ENCODE results near the gene RABGAP1L.
"Not testable (repeated sequence)": the region's sequence is repeated elsewhere in the genome, so short reads cannot be mapped to it uniquely, and the experiment has no call there.

RABGAP1L gene

DNA sequence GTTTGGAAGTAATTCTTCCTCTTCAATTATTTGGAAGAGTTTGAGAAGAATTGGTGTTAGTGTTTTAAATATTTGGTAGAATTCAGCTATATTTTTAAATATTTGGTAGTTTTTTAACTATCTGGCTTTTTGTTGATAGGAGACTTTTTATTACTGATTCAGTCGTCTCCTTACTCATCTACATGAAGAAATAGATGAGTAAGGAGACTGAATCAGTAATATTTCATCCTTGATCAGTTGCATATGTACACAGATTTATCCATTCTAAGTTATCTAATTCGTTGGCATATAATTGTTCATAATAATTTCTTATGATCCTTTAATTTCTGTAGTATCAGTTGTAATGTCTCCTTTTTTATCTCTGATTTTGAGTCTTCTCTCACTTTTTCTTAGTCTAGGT is 512.5 kb downstream of the RABGAP1L start:
- DNase-seq (ENCODE audit: low read depth), result no peak

DNA sequence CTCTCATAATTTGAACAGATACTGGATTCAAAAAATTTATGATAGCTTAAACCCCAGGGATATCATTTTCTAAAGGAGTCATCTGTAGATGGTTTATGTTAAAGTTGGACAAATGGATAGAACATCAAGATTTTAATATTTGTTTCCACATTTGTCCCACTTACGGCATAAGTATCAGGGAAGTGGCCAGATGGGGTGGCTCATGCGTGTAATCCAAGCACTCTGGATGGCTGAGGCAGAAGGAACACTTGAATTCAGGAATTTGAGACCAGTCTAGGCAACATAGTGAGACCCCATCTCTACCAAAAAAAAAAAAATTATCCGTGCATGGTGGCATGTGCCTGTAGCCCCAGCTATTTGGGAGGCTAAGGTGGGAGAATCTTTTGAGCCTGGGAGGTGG is 517.5 kb downstream of the RABGAP1L start:
- DNase-seq (ENCODE audit: low read depth), result no peak
- no peak overlapping the region for H3K4me3 ChIP-seq (ENCODE audit: low read depth, low read length)

More for the DNA sequence above, 512.5 kb downstream of the RABGAP1L start:
- no peak overlapping the region for H3K4me3 ChIP-seq (ENCODE audit: low read depth, low read length)

DNA sequence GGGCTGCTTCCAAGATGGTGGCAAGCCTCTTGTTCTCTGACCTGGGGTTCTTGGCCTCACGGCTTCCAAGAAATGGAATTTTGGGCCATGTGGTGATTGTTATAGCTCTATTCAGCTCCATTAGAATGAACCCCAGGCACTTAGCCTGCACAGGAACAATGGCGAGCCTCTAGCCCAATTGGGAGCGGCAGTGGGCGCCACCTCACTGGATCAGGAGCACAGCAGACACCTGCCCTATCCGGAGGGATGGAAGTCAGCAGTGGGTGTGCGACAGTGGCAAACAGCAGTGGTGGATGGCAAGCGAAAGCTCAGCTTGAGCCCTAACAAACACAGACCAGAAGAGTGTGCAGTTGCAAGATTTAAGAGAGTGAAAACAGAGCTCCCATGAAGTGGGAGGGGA is 519.3 kb downstream of the RABGAP1L start:
- no peak overlapping the region for H3K4me3 ChIP-seq (ENCODE audit: low read depth, low read length)
- no peak for DNase-seq (ENCODE audit: low read depth)

DNA sequence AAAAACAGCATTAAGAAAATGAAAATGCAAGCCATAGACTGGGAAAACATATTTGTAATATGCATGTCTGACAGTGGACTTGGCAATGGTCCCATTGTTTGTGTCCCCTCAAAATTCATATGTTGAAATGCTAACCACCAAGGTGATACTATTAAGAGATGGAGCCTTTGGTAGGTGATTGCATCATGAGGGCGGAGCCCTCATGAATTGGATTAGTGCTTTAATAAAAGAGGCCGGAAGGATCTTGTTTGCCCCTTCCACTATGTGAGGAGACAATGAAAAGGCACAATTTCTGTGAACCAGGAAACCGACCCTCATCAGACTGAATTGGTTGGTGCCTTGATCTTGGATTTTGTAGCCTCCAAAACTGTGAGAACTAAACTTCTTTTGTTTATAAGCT is 520.8 kb downstream of the RABGAP1L start:
- no peak overlapping the region for H3K4me3 ChIP-seq (ENCODE audit: low read depth, low read length)
- DNase-seq (ENCODE audit: low read depth), result no peak

DNA sequence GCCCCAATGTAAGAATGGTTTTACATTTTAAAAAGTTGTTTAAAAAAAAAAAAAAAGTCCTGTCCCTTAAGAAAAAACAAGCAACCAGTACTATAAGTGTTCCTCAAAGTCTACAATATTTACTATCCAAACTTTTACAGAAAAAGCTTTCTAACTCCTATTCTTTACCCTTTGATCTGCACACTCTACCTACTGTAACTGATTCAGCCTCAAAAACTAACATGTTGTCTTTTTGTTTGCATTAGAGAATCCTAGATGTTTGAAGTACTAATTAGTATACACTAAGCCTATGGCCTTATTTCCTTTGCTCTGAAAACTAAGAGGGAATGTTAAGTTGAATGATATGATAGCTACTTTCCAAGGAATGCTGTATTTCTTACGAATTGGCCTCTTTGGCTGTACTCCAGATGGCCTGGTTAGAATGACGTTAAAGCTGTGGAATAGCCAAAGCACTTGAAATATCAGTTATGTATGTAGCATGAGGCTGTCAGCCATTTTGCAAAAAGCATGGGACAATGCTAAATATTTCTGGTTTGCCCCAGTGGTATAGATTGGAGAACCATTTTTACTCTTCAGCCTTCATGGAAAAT is 523.2 kb downstream of the RABGAP1L start:
- DNase-seq (ENCODE audit: low read depth), result peak; percentile 45
- H3K4me3 ChIP-seq (ENCODE audit: low read depth, low read length), result no peak overlapping the region

DNA sequence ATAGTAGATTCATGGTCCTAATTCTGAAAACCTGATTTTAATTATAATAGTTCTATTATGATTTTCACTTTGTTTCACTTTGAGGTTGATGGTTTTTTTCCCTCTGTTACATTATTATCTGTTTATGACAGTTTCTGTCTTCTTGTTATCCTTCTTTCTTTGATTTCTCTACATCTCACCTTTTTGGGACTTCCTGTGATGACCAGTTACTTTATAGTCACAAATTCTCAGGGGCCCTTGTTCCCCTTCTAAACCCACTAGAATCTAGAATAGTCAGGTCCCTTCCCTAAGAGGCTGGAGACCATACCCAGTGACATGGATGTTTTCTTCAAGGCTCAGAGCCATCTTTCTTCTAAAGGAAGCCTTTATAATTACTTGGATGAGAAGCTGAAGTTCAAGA is 526.9 kb downstream of the RABGAP1L start:
- no peak overlapping the region for H3K4me3 ChIP-seq (ENCODE audit: low read depth, low read length)
- no peak for DNase-seq (ENCODE audit: low read depth)

DNA sequence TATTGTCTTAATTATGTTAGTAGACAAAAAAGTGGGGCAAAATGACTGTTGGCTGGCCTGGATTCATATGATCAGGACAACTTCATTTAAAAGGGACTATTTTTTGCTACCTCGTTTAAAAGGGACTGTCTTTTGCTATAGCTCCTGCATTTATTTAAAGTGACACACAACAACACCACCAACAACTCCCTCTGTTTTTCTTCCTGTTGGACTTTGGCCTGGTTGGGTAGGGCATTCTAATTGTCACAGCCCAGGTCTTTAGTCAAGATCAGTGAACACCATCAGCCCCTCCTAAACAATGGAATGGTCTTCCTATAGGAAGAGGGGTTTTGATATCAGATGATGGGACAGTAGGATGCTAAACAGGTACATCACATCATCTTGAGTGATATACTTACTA is 530.2 kb downstream of the RABGAP1L start:
- no peak for DNase-seq (ENCODE audit: low read depth)
- no peak overlapping the region for H3K4me3 ChIP-seq (ENCODE audit: low read depth, low read length)

DNA sequence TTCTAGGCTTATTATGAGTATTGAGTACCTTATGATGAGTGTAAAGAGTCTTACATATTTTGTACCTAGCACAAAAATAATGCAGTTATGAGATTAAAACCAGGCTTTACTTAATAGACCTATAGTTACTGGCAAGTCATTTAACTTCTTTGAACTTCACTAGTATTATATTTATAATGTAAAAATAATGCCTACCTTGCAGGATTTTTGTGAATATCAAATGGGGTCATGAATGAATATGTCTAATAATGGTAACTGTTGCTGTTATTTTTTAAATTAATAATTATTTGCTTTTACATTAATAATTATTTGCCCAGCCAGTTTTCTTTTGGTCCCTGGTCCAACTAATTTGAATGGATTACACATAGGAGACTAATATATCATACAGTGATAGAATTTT is 530.9 kb downstream of the RABGAP1L start:
- DNase-seq (ENCODE audit: low read depth), result no peak
- no peak overlapping the region for H3K4me3 ChIP-seq (ENCODE audit: low read depth, low read length)

DNA sequence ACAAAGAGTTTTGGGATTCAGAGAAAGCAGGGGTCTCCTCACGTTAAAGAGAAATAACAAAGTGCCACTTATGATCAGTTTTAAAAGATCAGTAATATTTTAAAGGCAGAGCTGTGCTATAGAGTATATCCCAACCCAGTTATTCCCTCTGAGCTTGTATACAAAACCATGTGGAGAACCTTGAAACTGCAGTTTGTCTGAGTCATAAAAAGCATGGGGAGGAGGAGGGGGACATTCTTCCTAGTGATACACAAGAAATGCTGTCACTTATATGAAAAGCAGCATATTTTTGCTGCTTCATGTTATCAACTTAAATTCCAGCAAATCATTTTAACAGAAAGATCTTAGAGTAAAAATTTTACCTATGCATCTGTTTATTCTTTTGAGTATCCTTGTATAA is 533.0 kb downstream of the RABGAP1L start:
- H3K4me3 ChIP-seq (ENCODE audit: low read depth, low read length), result no peak overlapping the region
- DNase-seq (ENCODE audit: low read depth), result peak; percentile 17

DNA sequence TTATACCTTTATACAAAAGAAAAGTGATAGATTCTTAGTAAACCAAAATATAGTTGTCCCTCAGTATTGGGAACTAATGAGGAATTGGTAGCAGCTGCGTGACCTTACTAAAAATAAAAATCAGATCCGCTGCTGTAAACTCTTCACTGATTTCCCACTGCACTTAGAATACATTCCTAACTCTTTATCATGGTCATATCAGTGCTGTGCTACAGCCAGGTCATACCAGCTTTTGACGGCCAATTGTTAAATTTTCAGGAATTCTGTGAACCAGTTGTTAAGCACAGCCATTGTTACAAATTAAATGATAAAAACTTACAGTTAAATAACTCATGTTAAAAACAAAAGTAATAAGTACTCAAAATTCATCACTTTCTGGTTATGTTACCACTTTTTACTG is 533.8 kb downstream of the RABGAP1L start:
- no peak for DNase-seq (ENCODE audit: low read depth)
- H3K4me3 ChIP-seq (ENCODE audit: low read depth, low read length), result no peak overlapping the region

DNA sequence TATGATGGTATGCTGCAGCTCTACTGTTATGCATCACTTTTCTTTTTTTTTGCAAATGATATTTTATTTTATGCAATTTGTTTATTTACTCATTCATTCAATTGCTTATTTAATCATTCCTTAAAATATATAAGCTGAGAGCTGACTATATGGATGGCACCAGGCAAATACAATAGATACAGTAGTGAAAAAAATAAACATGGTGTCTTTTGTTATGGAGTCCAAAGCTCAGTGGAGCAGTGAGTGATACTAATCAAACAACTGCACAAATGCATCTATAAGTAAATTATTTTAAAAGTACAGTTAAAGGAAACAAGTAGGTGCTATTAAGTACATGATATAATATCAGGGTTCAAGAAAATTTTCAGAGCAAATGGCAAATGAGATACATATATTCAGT is 534.2 kb downstream of the RABGAP1L start:
- not testable (repeated sequence) for H3K4me3 ChIP-seq (ENCODE audit: low read depth, low read length); DNase-seq (ENCODE audit: low read depth)

DNA sequence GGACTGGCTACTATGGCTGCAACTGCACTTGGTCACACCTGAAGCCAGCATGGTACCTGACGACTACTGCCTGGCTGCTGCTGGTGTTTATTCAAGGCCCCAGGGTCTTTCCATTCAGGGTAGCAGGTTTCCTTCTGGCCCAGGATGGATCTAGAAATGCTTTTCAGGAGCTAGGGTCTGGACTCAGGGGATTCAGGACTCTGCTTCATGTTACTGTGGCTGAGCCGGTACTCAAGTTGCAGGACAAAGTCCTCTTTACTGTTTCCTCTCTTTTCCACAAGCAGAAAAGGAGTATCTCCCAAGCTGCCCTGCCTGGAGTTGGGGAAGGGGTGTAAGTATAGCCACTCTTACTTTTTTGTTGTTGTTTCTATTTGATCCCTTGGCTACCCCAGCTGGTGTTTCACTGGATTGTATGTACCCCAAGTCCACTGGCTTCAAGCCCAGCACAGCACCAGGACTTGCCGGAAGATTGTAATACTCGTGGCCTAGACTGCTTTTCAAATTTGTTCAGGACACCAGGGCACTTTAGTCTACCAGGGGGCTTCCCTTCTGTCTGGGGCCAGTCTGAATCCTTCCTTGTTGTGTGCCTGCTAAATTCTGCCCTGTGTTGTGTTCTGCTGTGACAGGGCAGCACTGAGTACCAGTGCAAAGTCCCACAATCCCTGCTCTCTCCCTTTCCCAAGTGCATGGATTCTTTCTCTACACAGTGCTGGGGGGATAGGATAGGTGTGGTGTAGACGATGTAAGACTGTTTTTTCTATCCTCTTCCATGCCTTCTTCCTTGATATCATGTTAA is 536.9 kb downstream of the RABGAP1L start:
- no peak for DNase-seq (ENCODE audit: low read depth)
- H3K4me3 ChIP-seq (ENCODE audit: low read depth, low read length), result no peak overlapping the region

DNA sequence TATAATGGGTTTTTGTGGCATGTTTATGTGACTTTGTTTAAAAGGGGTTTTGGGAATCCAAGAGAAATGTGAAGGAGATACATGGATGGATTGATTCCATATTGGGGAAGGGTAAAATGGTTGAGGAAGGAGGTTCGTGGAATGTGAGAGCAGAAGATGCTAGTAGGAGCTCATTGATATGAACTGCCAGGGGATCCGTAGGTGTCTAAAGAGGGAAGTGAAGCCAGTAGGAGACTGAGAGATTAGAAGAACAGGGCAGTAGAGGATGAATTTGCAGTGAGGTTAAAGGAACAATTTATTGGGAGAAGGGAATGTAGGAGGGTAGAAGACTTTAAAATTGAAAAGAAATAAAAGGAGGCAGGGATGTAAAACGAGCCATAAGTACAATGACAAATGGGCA is 541.0 kb downstream of the RABGAP1L start:
- H3K4me3 ChIP-seq (ENCODE audit: low read depth, low read length), result no peak overlapping the region
- DNase-seq (ENCODE audit: low read depth), result no peak

DNA sequence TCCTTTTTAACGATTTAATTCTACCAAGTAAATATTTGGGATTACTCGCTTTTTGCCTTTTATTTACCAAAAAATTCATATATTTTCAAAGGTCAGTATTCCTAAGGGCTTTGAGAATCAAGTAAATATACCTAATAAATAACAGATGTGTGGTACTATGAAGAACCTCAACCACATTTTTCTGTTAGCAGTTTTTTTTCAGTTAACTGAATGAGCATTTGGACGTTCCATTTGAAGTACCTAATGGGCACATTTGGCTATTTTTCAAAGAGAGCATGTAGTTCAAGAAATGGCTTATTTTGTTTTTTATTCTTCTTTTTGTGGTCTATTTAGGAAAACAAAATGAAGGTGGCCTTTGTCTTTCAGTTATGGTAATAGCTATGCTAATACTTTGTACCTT is 541.5 kb downstream of the RABGAP1L start:
- DNase-seq (ENCODE audit: low read depth), result no peak
- no peak overlapping the region for H3K4me3 ChIP-seq (ENCODE audit: low read depth, low read length)

DNA sequence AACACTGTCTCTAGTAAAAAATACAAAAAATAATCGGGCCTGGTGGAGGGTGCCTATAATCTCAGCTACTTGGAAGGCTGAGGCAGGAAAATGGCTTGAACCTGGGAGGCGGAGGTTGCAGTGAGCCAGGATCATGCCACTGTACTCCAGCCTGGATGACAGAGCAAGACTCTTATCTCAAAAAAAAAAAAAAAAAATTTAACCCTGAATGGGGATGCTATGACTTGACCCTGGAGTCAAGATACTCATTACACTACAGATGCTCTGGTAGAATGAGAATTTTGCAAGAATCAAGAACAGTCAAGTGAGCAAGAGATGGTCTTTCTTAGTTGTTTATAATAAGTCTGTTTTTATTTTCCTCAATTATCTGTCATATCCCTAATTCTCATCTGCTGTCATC is 542.2 kb downstream of the RABGAP1L start:
- no peak for DNase-seq (ENCODE audit: low read depth)
- no peak overlapping the region for H3K4me3 ChIP-seq (ENCODE audit: low read depth, low read length)

DNA sequence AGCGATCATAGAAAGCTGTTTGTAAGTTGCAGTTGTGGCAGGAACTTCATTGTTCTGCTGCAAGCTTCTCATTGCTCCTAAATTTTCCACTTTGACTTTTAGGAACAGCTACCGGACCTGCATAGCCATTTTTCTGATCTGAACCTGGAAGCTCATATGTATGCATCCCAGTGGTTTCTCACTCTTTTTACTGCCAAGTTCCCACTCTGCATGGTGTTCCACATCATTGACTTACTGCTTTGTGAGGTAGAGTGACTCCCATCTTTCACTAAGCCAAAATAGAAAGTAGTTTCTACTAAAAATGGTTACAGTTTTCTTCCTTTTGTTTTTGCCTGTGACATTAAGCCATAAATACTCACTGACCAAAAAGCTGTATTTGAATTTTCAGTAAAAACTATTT is 542.7 kb downstream of the RABGAP1L start:
- H3K4me3 ChIP-seq (ENCODE audit: low read depth, low read length), result no peak overlapping the region
- no peak for DNase-seq (ENCODE audit: low read depth)

DNA sequence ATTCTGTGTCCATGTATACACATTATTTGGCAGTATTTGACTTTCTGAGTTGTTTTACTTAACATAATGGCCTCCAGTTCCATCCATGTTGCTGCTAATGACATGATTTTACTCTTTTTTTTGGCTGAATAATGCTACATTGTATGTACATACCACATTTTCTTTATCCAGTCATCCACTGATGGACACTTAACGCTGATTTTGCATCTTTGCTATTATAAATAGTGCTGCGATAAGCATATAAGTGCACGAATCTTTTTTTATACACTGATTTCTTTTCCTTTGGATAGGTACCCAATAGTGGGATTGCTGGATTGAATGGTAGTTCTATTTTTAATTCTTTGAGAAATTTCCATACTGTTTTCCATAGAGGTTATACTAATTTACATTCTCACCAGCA is 544.0 kb downstream of the RABGAP1L start:
- DNase-seq (ENCODE audit: low read depth), result no peak
- no peak overlapping the region for H3K4me3 ChIP-seq (ENCODE audit: low read depth, low read length)

DNA sequence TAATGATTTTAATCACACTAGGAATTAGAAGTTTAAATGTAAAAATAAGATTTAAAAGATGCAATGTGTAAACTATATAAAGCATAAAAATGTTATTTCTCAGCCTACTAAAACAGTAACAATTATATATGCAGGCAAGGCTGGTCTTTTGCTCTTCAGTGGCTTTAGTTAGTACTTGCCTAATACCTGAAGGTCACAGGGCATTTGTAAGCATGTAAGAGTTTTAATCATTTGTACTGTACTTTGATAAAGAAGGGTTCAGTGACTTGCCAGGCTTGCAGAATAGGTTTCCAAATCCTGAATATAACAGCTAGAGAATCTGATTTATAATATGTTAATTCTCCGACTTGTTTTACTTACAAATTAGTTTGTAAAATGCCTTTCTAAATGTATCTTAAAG is 545.0 kb downstream of the RABGAP1L start:
- H3K4me3 ChIP-seq (ENCODE audit: low read depth, low read length), result no peak overlapping the region
- DNase-seq (ENCODE audit: low read depth), result no peak

DNA sequence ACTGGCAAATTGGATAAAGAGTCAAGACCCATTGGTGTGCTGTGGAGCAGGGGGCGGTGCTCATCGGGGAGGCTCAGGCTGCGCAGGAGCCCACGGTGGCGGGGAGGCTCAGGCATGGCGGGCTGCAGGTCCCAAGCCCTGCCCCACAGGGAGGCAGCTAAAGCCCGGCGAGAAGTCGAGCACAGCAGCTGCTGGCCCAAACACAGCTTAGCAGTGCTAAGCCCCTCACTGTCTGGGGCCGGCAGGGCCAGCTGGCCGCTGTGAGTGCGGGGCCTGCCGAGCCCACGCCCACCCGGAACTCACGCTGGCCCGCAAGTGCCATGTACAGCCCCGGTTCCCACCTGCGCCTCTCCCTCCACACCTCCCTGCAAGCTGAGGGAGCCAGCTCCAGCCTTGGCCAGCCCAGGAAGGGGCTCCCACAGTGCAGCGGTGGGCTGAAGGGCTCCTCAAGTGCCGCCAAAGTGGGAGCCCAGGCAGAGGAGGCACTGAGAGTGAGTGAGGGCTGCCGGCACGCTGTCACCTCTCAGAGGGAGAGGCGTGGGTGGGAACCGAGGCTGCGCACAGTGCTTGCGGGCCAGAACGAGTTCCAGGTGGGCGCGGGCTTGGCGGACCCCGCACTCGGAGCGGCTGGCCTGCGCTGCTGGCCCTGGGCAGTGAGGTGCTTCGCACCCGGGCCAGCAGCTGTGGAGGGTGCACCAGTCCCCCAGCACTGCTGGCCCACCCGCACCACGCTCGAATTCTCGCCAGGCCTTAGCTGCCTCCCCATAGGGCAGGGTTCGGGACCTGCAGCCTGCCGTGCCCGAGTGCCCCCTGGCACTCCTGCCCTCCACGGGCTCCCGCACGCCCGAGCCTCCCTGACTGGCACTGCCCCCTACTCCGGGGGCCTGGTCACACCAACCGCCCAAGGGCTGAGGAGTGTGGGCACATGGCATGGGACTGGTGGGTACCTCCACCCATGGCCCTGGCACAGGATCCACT is 551.8 kb downstream of the RABGAP1L start:
- no peak overlapping the region for H3K4me3 ChIP-seq (ENCODE audit: low read depth, low read length)
- DNase-seq (ENCODE audit: low read depth), result no peak

DNA sequence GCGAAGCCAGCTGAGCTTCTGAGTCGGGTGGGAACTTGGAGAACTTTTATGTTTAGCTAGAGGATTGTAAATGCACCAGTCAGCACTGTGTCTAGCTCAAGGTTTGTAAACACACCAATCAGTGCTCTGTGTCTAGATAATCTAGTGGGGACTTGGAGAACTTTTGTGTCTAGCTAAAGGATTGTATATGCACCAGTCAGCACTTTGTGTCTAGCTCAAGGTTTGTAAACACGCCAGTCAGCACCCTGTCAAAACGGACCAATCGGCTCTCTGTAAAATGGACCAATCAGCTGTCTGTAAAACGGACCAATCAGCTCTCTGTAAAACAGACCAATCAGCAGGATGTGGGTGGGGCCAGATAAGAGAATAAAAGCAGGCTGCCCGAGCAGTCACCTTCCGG is 552.5 kb downstream of the RABGAP1L start:
- not testable (repeated sequence) for DNase-seq (ENCODE audit: low read depth)

More for the DNA sequence above, 552.5 kb downstream of the RABGAP1L start:
- not testable (repeated sequence) for H3K4me3 ChIP-seq (ENCODE audit: low read depth, low read length)
